DND-41 (cell line): Measurements from ENCODE around the gene RAB44.

Source experiments
- ATAC-seq: fragments of 200-7000 bp; cut with Tn5 transposase; 3 replicates; pipeline ENCODE4 v1.9.1; 2021; ENCODE audit warnings: low read depth; ENCODE audit not compliant: insufficient read depth
- DNase-seq: peaks from one replicate; pipeline ENCODE4 v3.0.0-alpha.2; 2020
- H2AFZ ChIP-seq: 2 replicates; pipeline ENCODE4 v1.6.0; 2012; ENCODE audit warnings: low read depth, low read length
- H3K27ac ChIP-seq: 2 replicates; pipeline ENCODE4 v1.5.1; 2012; ENCODE audit warnings: low read length, inconsistent platforms
- H3K27me3 ChIP-seq: fragments of 200-600 bp; sonication (generic); 2 replicates; pipeline ENCODE4 v1.6.0; 2012; ENCODE audit warnings: low read length, mild to moderate bottlenecking, inconsistent platforms; ENCODE audit not compliant: insufficient read depth, poor library complexity
- H3K36me3 ChIP-seq: 2 replicates; pipeline ENCODE4 v1.5.1; 2012; ENCODE audit warnings: low read length, inconsistent platforms; ENCODE audit not compliant: insufficient read depth
- H3K4me1 ChIP-seq: 2 replicates; pipeline ENCODE4 v1.5.1; 2012; ENCODE audit warnings: mild to moderate bottlenecking, low read length; ENCODE audit not compliant: insufficient read depth
- H3K4me2 ChIP-seq: 2 replicates; pipeline ENCODE4 v1.6.0; 2012; ENCODE audit warnings: mild to moderate bottlenecking, moderate library complexity, low read length, inconsistent platforms; ENCODE audit not compliant: insufficient read depth
- H3K4me3 ChIP-seq, 2 experiments: fragments of 200-600 bp in 1 of 2; shearing (Covaris generic) in 1 of 2; 2 replicates each; pipeline ENCODE4 v1.5.1; 2012 to 2016; ENCODE audit warnings: inconsistent platforms in 2 of 2, low read length in 2 of 2, mild to moderate bottlenecking in 2 of 2, low read depth in 1 of 2, moderate library complexity in 1 of 2
- H3K79me2 ChIP-seq: 2 replicates; pipeline ENCODE4 v1.6.0; 2012; ENCODE audit warnings: low read length, inconsistent platforms; ENCODE audit not compliant: insufficient read depth
- H3K9ac ChIP-seq: 2 replicates; pipeline ENCODE4 v1.6.0; 2012; ENCODE audit warnings: low read depth, mild to moderate bottlenecking, inconsistent platforms, low read length, moderate library complexity
- H3K9me3 ChIP-seq: 2 replicates; pipeline ENCODE4 v1.5.1; 2012; ENCODE audit warnings: low read length, moderate library complexity, mild to moderate bottlenecking, inconsistent platforms; ENCODE audit not compliant: insufficient read depth, severe bottlenecking
- H4K20me1 ChIP-seq: 2 replicates; pipeline ENCODE4 v1.6.0; 2012; ENCODE audit warnings: low read length; ENCODE audit not compliant: insufficient read depth
- EZH2 ChIP-seq: IDR thresholded peaks from 3 replicates; pipeline ENCODE4 v1.6.1; 2012; ENCODE audit warnings: borderline replicate concordance, low read depth, mild to moderate bottlenecking, moderate library complexity, low read length, inconsistent platforms; ENCODE audit not compliant: severe bottlenecking
- TF ChIP-seq, protein P1 (sequence below): IDR thresholded peaks from 2 replicates; pipeline ENCODE4 v1.5.1; 2012; ENCODE audit warnings: borderline replicate concordance, low read length, moderate library complexity, mild to moderate bottlenecking; ENCODE audit not compliant: poor library complexity, severe bottlenecking; ENCODE audit errors: extremely low read depth

RAB44 gene

DNA sequence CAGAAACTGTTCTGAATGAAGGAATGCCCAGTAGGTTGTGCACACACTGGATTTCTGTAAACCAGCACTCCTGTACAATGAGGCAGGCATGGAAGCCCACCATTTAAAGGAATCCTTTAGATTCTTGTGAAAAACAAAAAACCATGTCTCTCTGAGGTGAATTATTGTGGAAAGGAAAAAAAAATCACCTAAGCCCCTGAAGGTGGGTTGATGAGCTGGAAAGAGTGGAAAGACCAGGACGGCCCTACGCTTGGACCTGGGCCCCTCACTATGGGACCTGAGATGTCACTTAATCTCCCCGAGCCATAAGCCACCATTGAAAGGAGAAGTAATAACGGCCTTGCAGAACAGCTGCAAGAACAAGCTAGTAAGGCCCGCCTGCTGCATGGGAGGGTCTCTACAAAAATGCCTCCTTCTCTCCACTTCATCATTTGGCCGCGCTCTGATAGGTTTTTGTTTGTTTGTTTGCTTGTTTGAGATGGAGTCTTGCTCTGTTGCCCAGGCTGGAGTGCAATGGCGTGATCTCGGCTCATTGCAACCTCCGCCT lies 68.8 kb downstream of the RAB44 start:
- peak overlapping the region; percentile 92 for H3K27ac ChIP-seq
- H3K9me3 ChIP-seq = no peaks in the 10 kb centered on the region
- H3K4me2 ChIP-seq = no peak overlapping the region
- TF ChIP-seq EZH2 = no peak
- TF ChIP-seq, protein P1, sequence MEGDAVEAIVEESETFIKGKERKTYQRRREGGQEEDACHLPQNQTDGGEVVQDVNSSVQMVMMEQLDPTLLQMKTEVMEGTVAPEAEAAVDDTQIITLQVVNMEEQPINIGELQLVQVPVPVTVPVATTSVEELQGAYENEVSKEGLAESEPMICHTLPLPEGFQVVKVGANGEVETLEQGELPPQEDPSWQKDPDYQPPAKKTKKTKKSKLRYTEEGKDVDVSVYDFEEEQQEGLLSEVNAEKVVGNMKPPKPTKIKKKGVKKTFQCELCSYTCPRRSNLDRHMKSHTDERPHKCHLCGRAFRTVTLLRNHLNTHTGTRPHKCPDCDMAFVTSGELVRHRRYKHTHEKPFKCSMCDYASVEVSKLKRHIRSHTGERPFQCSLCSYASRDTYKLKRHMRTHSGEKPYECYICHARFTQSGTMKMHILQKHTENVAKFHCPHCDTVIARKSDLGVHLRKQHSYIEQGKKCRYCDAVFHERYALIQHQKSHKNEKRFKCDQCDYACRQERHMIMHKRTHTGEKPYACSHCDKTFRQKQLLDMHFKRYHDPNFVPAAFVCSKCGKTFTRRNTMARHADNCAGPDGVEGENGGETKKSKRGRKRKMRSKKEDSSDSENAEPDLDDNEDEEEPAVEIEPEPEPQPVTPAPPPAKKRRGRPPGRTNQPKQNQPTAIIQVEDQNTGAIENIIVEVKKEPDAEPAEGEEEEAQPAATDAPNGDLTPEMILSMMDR = no peak
- H3K4me3 ChIP-seq = no peak overlapping the region
- DNase-seq (no peak), ATAC-seq (no peak)
- peaks cover 60% of the 10 kb centered on the region for H3K4me1 ChIP-seq
- H2AFZ ChIP-seq = no peak overlapping the region
- peak overlapping the region; percentile 56 for H3K9ac ChIP-seq
- no peaks in the 10 kb centered on the region for H3K79me2 ChIP-seq
- no peaks in the 10 kb centered on the region for H4K20me1 ChIP-seq
- H3K27me3 ChIP-seq = no peaks in the 10 kb centered on the region
- H3K36me3 ChIP-seq = no peaks in the 10 kb centered on the region

DNA sequence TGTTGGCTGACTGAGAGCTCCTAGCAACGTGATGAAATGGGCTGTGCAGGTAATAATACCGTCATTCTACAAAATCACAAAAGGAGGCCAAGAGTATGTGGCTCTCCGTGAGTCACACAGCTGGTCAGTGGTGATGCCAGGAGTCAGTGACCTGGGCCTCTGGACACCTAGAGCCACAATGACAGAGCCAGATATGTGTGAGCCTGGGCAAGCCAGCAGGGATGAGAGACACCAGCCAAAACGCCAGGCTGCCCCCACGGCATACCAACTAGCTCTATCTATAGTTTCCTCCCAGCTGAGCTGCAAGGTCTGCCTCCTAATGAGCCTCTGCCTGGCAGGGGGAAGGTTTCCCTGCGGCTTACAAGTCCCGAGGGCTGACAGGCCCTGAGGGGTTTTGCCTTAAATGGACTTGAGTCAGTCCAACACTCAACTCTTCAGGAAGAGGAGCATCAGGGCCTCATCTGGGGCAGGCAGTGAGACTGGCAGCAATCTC lies 71.6 kb downstream of the RAB44 start:
- Histone ChIP-seq H3K4me3 (peak overlapping the region in 1 of 2 experiments; percentile 20; a peak in 2 of 4 replicates), H4K20me1 (no peaks in the 10 kb centered on the region), H3K9me3 (no peaks in the 10 kb centered on the region), H3K4me1 (peaks cover 88% of the 10 kb centered on the region), H3K36me3 (no peaks in the 10 kb centered on the region), H3K9ac (peak overlapping the region; percentile 56), H3K4me2 (peak overlapping the region; percentile 54), H3K79me2 (no peaks in the 10 kb centered on the region), H2AFZ (no peak overlapping the region), H3K27ac (peak overlapping the region; percentile 92), H3K27me3 (no peaks in the 10 kb centered on the region)
- ATAC-seq (peak; percentile 22; the same call in 2 of the 3 replicates), DNase-seq (no peak)
- TF ChIP-seq, protein P1 = no peak

DNA sequence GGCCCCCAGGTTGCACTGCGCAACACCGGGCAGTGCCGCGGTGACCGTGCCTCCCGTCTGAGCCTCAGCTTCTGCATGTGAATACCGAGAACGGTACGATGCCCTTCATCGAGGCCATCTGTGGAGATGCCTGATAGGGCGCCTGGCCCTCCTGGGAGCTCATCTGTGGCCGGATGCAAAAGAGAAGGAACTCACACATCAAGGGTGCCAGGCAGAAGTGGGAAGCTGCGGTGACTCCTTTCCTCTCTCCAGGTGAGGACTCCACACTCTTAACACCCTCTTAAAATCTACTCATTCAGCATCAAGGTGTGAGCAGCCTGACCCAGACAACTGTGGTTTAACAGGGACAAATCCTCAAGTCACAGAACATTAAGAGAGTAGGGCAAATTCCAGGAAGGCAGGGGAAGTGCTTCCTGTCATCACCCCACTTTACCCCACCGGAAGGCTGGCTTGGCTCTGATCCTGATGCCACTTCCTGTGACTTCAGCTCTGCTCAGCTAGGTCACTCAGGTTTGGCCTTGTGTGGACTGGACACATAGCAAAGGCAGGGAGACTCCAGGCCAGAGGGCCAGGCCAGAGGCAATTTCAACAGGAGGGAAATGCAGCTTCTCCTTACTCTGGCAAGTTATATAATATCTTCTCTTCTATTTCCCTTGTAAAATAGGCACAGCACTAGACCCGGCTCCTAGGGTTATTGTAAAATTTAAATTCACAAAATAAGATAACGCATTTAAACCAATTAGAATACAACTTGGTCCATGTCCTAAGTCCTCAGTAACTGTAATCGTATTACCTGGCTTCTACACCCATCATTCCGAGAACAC lies 72.3 kb downstream of the RAB44 start:
- DNase-seq (peak; percentile 94), ATAC-seq (peak; percentile 63)
- Histone ChIP-seq H2AFZ (no peak overlapping the region), H3K79me2 (no peaks in the 10 kb centered on the region), H3K9ac (peak overlapping the region; percentile 56), H3K4me1 (peaks cover 94% of the 10 kb centered on the region), H3K4me3 (no peak overlapping the region), H4K20me1 (no peaks in the 10 kb centered on the region), H3K36me3 (no peaks in the 10 kb centered on the region), H3K27ac (peak overlapping the region; percentile 92), H3K27me3 (no peaks in the 10 kb centered on the region), H3K9me3 (no peaks in the 10 kb centered on the region), H3K4me2 (peak overlapping the region; percentile 54)
- TF ChIP-seq, protein P1 = no peak
- no peak for TF ChIP-seq EZH2
